Endometrial microvascular endothelial cells (primary cell): Measurements from ENCODE around the gene ACO2. TPM values are rescaled to one million over a fixed set of nuclear protein-coding genes. Genes with fewer than 3 reads are reported as not detected.

Experiments
- in situ Hi-C: cut with HindIII; loops from 2 replicates; pipeline ENCODE4 v1.10.0; 2017; ENCODE audit warnings: low sequenced_read_pairs, low pct_unique_long_range_greater_than_20kb; ENCODE audit errors: inconsistent ontology term
- total RNA-seq: library from RNA; depleted of rRNA; stranded (reverse); fragments of >200 nt; gene quantifications from one replicate; pipeline ENCODE4 v1.2.3, GENCODE V29; 2015; ENCODE audit errors: inconsistent ontology term

Gene ACO2
- total RNA-seq, 1 donor from 2014 or later, result 82.8 TPM

- in situ Hi-C loops, result no loop called here
These were observed 43.7 kb downstream of the ACO2 start for GRCh38 chr22:41512421-41513194.

- in situ Hi-C loops, result no loop called here
These were observed 44.5 kb downstream of the ACO2 start for GRCh38 chr22:41513391-41513790.

GRCh38 chr22:41516462-41516861 is 47.5 kb downstream of the ACO2 start:
- in situ Hi-C loops, result no loop called here

- in situ Hi-C loops, result no loop called here
These were observed 48.5 kb downstream of the ACO2 start for GRCh38 chr22:41517172-41518047.

- in situ Hi-C loops, result no loop called here
These were observed 49.1 kb downstream of the ACO2 start for GRCh38 chr22:41518048-41518347.

GRCh38 chr22:41521126-41521525 is 52.2 kb downstream of the ACO2 start:
- in situ Hi-C loops, result no loop called here

GRCh38 chr22:41522813-41523212 is 53.9 kb downstream of the ACO2 start:
- in situ Hi-C loops, result no loop called here

GRCh38 chr22:41523464-41524221 is 54.7 kb downstream of the ACO2 start:
- in situ Hi-C loops, result no loop called here

GRCh38 chr22:41524251-41524661 is 55.3 kb downstream of the ACO2 start:
- in situ Hi-C loops, result no loop called here

- in situ Hi-C loops, result no loop called here
These were observed 56.0 kb downstream of the ACO2 start for GRCh38 chr22:41524809-41525449.

GRCh38 chr22:41525450-41526225 is 56.7 kb downstream of the ACO2 start:
- in situ Hi-C loops, result no loop called here

- in situ Hi-C loops, result no loop called here
These were observed 57.4 kb downstream of the ACO2 start for GRCh38 chr22:41526226-41526829.

- in situ Hi-C loops, result no loop called here
These were observed 58.2 kb downstream of the ACO2 start for GRCh38 chr22:41526830-41527799.

GRCh38 chr22:41528132-41528766 is 59.3 kb downstream of the ACO2 start:
- in situ Hi-C loops, result no loop called here

GRCh38 chr22:41528938-41529561 is 60.1 kb downstream of the ACO2 start:
- in situ Hi-C loops, result no loop called here
